ENCODE data around the gene FRY.

- no peak for TF ChIP-seq POLR2A (IDR thresholded peaks at IDR 0.05; ENCODE audit: low read length)
- TF ChIP-seq GATA1 (IDR thresholded peaks at IDR 0.05; ENCODE audit: low read depth, low read length) = no peak
Observed at GRCh38 chr13:32272021-32272683, 240.6 kb downstream of the FRY start.

Data from erythroblast (primary cell).